Occipital lobe (tissue), 2 donors: ENCODE measurements around the gene SYT5. TPM values are rescaled to one million over a fixed set of nuclear protein-coding genes. Genes with fewer than 3 reads are reported as not detected.
A peak's percentile ranks its signal among the peaks of the same experiment; 100 is the strongest.
"Not testable (repeated sequence)": the region's sequence is repeated elsewhere in the genome, so short reads cannot be mapped to it uniquely, and the experiment has no call there.

Source experiments
- DNase-seq: peaks from one replicate; lab custom pipeline; 2025; lab: John Stamatoyannopoulos, UW
- total RNA-seq: library from RNA; depleted of rRNA; stranded (reverse); fragments of >200 nt; gene quantifications from one replicate; pipeline ENCODE4 v1.2.3, GENCODE V29; 2014

Gene SYT5
- total RNA-seq, 1 donor from 2014 or later = 36.8 TPM

- DNase-seq = not testable (repeated sequence)
Measured at GRCh38 chr19:55172318-55172717, 7.8 kb downstream of the SYT5 start.

GRCh38 chr19:55171440-55171839, 8.6 kb downstream of the SYT5 start:
- DNase-seq = no peak

- DNase-seq = no peak
Measured at GRCh38 chr19:55169136-55169535, 11.0 kb downstream of the SYT5 start.

GRCh38 chr19:55166530-55167268, 13.4 kb downstream of the SYT5 start, which contains the start of gene DNAAF3:
DNAAF3 (minus strand) TSS chr19:55166613; CDS start chr19:55166413, 200 bp downstream.
- DNase-seq = peak; percentile 83

- DNase-seq = no peak
Measured at GRCh38 chr19:55165952-55166529, 14.0 kb downstream of the SYT5 start.

- DNase-seq = no peak
Measured at GRCh38 chr19:55161571-55162322, 18.3 kb downstream of the SYT5 start.

- DNase-seq = no peak
Measured at GRCh38 chr19:55160986-55161365, 19.1 kb downstream of the SYT5 start.

- no peak for DNase-seq
Measured at GRCh38 chr19:55160128-55160985, 19.7 kb downstream of the SYT5 start.

- DNase-seq = no peak
Measured at GRCh38 chr19:55158848-55159749, 21.0 kb downstream of the SYT5 start.

- no peak for DNase-seq
Measured at GRCh38 chr19:55158423-55158822, 21.7 kb downstream of the SYT5 start.

- no peak for DNase-seq
Measured at GRCh38 chr19:55157064-55157908, 22.8 kb downstream of the SYT5 start, which contains the start of gene TNNI3. TNNI3 (minus strand) TSS chr19:55157732; CDS start chr19:55157589, 143 bp downstream.

- no peak for DNase-seq
Measured at GRCh38 chr19:55156202-55157063, 23.7 kb downstream of the SYT5 start.

GRCh38 chr19:55155784-55156183, 24.3 kb downstream of the SYT5 start:
- DNase-seq = not testable (repeated sequence)

- DNase-seq = no peak
Measured at GRCh38 chr19:55153652-55154264, 26.3 kb downstream of the SYT5 start.

- no peak for DNase-seq
Measured at GRCh38 chr19:55152017-55152416, 28.1 kb downstream of the SYT5 start.

GRCh38 chr19:55149078-55150003, 30.7 kb downstream of the SYT5 start, which contains the start of gene TNNT1:
TNNT1 (minus strand) TSS chr19:55149206; CDS start chr19:55147157, 2,049 bp downstream.
- no peak for DNase-seq
